ENCODE results near the gene ABTB2.
A peak's percentile ranks its signal among the peaks of the same experiment; 100 is the strongest.
"Not testable (repeated sequence)": the region's sequence is repeated elsewhere in the genome, so short reads cannot be mapped to it uniquely, and the experiment has no call there.

The ABTB2 gene

GRCh38 chr11:34266090-34266912 is 91.5 kb downstream of the ABTB2 start:
- peak in 40 of 56 donors; percentile 15 to 73 (median 42) for DNase-seq

GRCh38 chr11:34264303-34265110 is 93.3 kb downstream of the ABTB2 start:
- peak in 23 of 56 donors; percentile 4 to 64 (median 24) for DNase-seq

- peak in 3 of 56 donors; percentile 5 to 12 (median 12) for DNase-seq
These were observed 94.2 kb downstream of the ABTB2 start for GRCh38 chr11:34263441-34264091.

GRCh38 chr11:34262531-34263081 is 95.2 kb downstream of the ABTB2 start:
- peak in 25 of 56 donors; percentile 5 to 59 (median 36) for DNase-seq

- DNase-seq = peak in 21 of 56 donors; percentile 6 to 54 (median 24)
These were observed 96.0 kb downstream of the ABTB2 start for GRCh38 chr11:34261820-34262219.

GRCh38 chr11:34261095-34261494 is 96.7 kb downstream of the ABTB2 start:
- DNase-seq = no peak

GRCh38 chr11:34260072-34260575 is 97.7 kb downstream of the ABTB2 start:
- DNase-seq = no peak

- DNase-seq = no peak
These were observed 98.7 kb downstream of the ABTB2 start for GRCh38 chr11:34259087-34259486.

- no peak for DNase-seq
These were observed 101.2 kb downstream of the ABTB2 start for GRCh38 chr11:34256626-34257025.

- DNase-seq = no peak
These were observed 101.7 kb downstream of the ABTB2 start for GRCh38 chr11:34256150-34256549.

GRCh38 chr11:34255101-34255500 is 102.7 kb downstream of the ABTB2 start:
- no peak for DNase-seq

GRCh38 chr11:34254011-34254410 is 103.8 kb downstream of the ABTB2 start:
- DNase-seq = no peak

- no peak for DNase-seq
These were observed 105.2 kb downstream of the ABTB2 start for GRCh38 chr11:34252651-34253050.

- no peak for DNase-seq
These were observed 105.8 kb downstream of the ABTB2 start for GRCh38 chr11:34252015-34252414.

GRCh38 chr11:34251589-34251980 is 106.2 kb downstream of the ABTB2 start:
- DNase-seq = no peak

GRCh38 chr11:34250732-34251588 is 106.8 kb downstream of the ABTB2 start:
- peak in 32 of 56 donors; percentile 5 to 80 (median 27) for DNase-seq

GRCh38 chr11:34250211-34250610 is 107.6 kb downstream of the ABTB2 start:
- no peak for DNase-seq

- no peak for DNase-seq
These were observed 108.4 kb downstream of the ABTB2 start for GRCh38 chr11:34249439-34249838.

GRCh38 chr11:34246511-34246910 is 111.3 kb downstream of the ABTB2 start:
- not testable (repeated sequence) for DNase-seq

- no peak for DNase-seq
These were observed 112.8 kb downstream of the ABTB2 start for GRCh38 chr11:34245041-34245440.

Data from amygdala (tissue), 56 donors.